Neutrophil (primary cell): ENCODE data around the gene EPX.

Experiments used
- H3K27ac ChIP-seq: fragments of 200-600 bp; sonication (generic); 2 replicates; pipeline ENCODE4 v1.5.1; 2016; ENCODE audit warnings: mild to moderate bottlenecking, moderate library complexity
- H3K27me3 ChIP-seq: fragments of 200-600 bp; sonication (generic); 2 replicates; pipeline ENCODE4 v1.6.0; 2016; ENCODE audit warnings: mild to moderate bottlenecking
- H3K36me3 ChIP-seq: fragments of 200-600 bp; sonication (generic); 2 replicates; pipeline ENCODE4 v1.5.1; 2017
- H3K4me1 ChIP-seq, 2 experiments: fragments of 200-600 bp in 1 of 2; sonication (generic) in 1 of 2; 1 replicate in 1 of 2; 2 replicates in 1 of 2; pipeline versions ENCODE4 v1.5.1 to v1.6.1; 2013 to 2016; ENCODE audit warnings: low read depth in 1 of 2, low read length in 1 of 2, mild to moderate bottlenecking in 1 of 2, moderate library complexity in 1 of 2; ENCODE audit not compliant: control insufficient read depth in 1 of 2, insufficient read depth in 1 of 2
- H3K4me3 ChIP-seq, 2 experiments: fragments of 200-600 bp in 1 of 2; sonication (generic) in 1 of 2; 1 replicate in 1 of 2; 2 replicates in 1 of 2; pipeline ENCODE4 v1.5.1; 2013 to 2016; ENCODE audit warnings: low read depth in 1 of 2, low read length in 1 of 2, mild to moderate bottlenecking in 1 of 2, moderate library complexity in 1 of 2
- H3K9me3 ChIP-seq: fragments of 200-600 bp; sonication (generic); 2 replicates; pipeline ENCODE4 v1.5.1; 2016
- TF ChIP-seq, protein P1 (sequence below): fragments of 200-600 bp; sonication (generic); IDR thresholded peaks from 2 replicates; pipeline ENCODE4 v1.5.1; 2016; ENCODE audit warnings: antibody characterized with exemption

Gene EPX

DNA sequence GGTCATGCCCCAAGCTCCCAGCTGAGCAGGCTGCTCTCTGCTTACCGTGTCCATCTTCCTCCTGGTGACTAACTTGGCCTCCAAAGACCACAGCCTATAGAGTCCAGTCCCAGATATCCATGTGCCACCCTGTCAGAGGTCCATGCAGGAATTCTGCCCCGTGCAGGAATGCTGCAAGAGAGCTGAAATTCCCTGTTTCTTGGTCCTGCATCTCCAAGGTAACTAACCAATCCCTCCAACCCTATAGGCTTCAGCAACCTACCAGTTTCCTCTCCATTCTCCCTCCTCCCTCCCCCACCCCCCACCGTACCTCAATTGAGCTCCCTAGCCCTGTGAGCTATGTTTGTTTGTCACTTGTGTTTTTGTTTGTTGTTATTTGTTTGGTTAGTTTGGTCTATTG is 36.2 kb downstream of the EPX start:
- Histone ChIP-seq H3K4me3 (no peak overlapping the region), H3K27ac (no peak overlapping the region), H3K9me3 (no peaks in the 10 kb centered on the region), H3K4me1 (no peaks in the 10 kb centered on the region), H3K27me3 (peaks cover 46% of the 10 kb centered on the region), H3K36me3 (no peaks in the 10 kb centered on the region)
- TF ChIP-seq, protein P1, sequence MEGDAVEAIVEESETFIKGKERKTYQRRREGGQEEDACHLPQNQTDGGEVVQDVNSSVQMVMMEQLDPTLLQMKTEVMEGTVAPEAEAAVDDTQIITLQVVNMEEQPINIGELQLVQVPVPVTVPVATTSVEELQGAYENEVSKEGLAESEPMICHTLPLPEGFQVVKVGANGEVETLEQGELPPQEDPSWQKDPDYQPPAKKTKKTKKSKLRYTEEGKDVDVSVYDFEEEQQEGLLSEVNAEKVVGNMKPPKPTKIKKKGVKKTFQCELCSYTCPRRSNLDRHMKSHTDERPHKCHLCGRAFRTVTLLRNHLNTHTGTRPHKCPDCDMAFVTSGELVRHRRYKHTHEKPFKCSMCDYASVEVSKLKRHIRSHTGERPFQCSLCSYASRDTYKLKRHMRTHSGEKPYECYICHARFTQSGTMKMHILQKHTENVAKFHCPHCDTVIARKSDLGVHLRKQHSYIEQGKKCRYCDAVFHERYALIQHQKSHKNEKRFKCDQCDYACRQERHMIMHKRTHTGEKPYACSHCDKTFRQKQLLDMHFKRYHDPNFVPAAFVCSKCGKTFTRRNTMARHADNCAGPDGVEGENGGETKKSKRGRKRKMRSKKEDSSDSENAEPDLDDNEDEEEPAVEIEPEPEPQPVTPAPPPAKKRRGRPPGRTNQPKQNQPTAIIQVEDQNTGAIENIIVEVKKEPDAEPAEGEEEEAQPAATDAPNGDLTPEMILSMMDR, result no peak

DNA sequence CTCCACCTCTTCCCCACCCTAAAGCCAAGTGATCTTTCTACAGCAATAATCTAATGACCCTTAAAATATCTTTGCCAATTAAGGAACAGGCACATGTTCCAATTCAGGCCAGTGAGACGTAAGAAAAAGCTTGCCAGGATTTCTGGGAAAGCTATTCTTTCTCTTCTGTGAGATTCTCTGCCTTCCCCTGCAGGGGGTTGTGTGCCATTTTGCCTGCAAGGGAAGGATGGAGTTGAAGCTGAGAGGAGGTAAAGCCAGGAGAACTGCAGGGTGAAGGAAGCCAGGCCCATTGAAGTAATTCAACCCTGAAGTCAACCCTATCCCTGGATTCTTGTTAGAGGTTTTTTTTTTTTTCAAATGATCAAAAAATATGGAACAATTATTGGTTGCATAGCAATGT is 36.9 kb downstream of the EPX start:
- no peaks in the 10 kb centered on the region for H3K9me3 ChIP-seq
- H3K4me1 ChIP-seq, result no peaks in the 10 kb centered on the region
- no peaks in the 10 kb centered on the region for H3K36me3 ChIP-seq
- peaks cover 45% of the 10 kb centered on the region for H3K27me3 ChIP-seq
- no peak overlapping the region for H3K4me3 ChIP-seq
- H3K27ac ChIP-seq, result no peak overlapping the region
- TF ChIP-seq, protein P1, result no peak

DNA sequence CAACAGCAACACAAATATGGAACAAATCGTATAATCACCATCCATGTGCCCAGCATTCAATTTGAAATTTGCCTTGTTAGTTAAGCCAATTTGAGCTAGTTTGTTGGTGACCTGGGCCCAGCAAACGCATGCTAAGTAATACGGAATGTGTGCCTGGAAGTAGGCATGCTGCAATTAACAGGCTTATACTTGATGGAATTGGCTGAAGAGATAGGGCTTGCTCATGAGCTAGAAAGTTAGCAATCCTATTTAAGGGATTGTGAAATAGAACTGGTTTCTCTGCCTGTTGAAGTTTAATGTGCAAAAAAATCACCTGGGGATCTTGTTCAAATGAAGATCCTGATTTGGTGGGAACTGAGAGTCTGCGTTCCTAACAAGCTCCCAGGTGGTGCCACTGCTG is 37.4 kb downstream of the EPX start:
- Histone ChIP-seq H3K4me1 (no peaks in the 10 kb centered on the region), H3K27me3 (peaks cover 48% of the 10 kb centered on the region), H3K4me3 (no peak overlapping the region), H3K27ac (no peak overlapping the region), H3K9me3 (no peaks in the 10 kb centered on the region), H3K36me3 (no peaks in the 10 kb centered on the region)
- TF ChIP-seq, protein P1, result no peak

DNA sequence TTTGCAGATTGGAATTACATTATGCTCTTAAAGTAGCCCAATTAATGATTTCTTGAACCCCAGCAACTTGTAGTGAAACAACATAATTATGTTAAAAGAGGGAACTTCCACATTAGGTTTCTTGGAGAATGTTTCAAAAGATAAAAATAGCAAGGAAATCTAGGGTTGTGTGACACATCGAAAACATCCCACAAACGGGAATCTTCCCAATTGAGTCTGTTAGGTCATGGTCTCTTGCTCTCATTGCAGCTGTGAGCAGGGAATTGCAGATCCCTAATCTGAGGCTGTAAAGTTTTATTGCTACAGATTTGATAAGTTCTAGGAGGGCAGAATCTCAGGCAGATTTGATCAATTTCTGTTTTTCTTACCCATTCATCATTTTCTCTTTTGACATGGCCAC is 39.1 kb downstream of the EPX start:
- Histone ChIP-seq H3K36me3 (no peaks in the 10 kb centered on the region), H3K9me3 (no peaks in the 10 kb centered on the region), H3K27me3 (peaks cover 59% of the 10 kb centered on the region), H3K4me1 (no peaks in the 10 kb centered on the region), H3K27ac (no peak overlapping the region), H3K4me3 (no peak overlapping the region)
- TF ChIP-seq, protein P1, result no peak

DNA sequence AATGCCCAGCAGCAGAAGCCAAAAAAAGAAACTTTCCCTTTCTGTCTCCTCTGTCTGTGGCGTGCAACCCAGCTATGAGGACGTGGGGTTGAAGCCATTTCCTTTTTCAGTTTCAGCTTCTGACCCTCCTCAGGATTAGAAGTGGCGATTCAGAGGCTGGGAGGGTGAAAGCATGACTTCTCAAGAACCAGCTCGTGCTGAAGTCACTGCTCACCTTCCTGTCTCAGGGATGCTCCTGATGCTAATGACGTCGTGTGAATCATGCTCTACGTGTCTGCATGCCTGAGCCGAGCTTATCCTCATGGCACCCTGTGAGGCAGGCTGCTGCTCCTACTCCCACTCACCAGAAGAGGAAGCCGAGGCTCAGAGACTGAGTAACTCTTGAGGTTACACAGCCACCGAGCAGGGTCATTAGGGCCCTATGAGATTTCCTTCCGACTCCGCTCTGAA is 40.2 kb downstream of the EPX start:
- peaks cover 67% of the 10 kb centered on the region for H3K27me3 ChIP-seq
- TF ChIP-seq, protein P1, result no peak
- no peaks in the 10 kb centered on the region for H3K36me3 ChIP-seq
- H3K4me3 ChIP-seq, result no peak overlapping the region
- no peak overlapping the region for H3K27ac ChIP-seq
- H3K4me1 ChIP-seq, result no peaks in the 10 kb centered on the region
- H3K9me3 ChIP-seq, result no peaks in the 10 kb centered on the region

DNA sequence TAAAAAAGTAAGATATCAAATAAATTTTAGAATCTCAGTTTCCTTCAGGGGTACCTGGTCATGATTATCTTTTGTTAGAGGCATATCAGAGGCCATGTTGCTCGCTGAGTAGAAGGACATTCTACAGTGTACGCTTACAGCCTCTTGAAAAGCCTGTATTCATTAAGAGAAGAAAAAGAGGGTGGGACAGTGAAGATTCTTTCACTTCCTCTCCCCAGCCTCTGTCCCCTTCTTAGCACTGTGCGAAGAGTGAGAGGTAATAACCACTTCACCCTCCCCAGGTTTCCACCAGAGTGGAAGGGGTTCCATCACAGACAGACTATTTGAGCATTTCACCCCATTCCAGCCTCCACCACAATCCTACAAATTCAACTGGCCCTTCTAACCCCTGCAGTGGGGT is 41.0 kb downstream of the EPX start:
- H3K4me1 ChIP-seq, result peaks cover 4% of the 10 kb centered on the region in 2 experiments
- no peaks in the 10 kb centered on the region for H3K9me3 ChIP-seq
- TF ChIP-seq, protein P1, result no peak
- H3K27ac ChIP-seq, result no peak overlapping the region
- H3K4me3 ChIP-seq, result no peak overlapping the region
- H3K27me3 ChIP-seq, result peaks cover 59% of the 10 kb centered on the region
- H3K36me3 ChIP-seq, result no peaks in the 10 kb centered on the region
